ENCODE measurements around the gene SCFD2. TPM values are rescaled to one million over a fixed set of nuclear protein-coding genes. Genes with fewer than 3 reads are reported as not detected.
A peak's percentile ranks its signal among the peaks of the same experiment; 100 is the strongest.

SCFD2 gene
- total RNA-seq, 1 experiment from 2014 or later, result 19.2 TPM

DNA sequence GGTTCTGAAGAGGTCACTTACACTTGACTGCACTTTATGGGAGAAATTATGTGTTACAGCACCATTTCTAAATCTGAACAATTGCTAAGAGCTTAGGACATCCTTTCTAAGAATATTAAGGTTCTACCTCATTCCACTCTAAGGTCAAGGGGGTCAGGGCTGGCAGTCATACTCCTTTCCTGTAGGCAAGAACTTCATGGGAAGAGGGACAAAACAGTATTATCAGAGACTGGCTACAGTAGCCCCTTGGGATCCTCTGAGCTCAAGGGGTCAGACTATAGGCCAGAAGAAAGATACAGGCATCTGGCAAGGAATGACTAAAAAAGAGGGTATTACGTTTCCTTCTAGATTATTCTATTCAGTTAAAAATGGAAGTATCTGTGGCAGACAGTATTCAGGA, 388.6 kb downstream of the SCFD2 start:
- no peaks in the 10 kb centered on the region for H3K36me3 Mint-ChIP-seq (ENCODE audit: insufficient read depth, unreplicated experiment)
- CTCF ChIA-PET, result interaction anchor here (0.6 to 2.9 kb wide), 7 partner anchors 83 to 1257 kb away, joined by 3 to 16 read pairs (median 3); no protein-coding TSS in a partner anchor
- no peaks in the 10 kb centered on the region for H3K9me3 Mint-ChIP-seq (ENCODE audit: unreplicated experiment)
- H3K4me1 Mint-ChIP-seq (ENCODE audit: insufficient read depth, unreplicated experiment), result no peaks in the 10 kb centered on the region
- intact Hi-C loops (cut with micrococcal nuclease), result no loop called here
- no peak overlapping the region for H3K4me3 Mint-ChIP-seq (ENCODE audit: unreplicated experiment)
- BruUV-seq (replicated peaks), result no TSS peak
- POLR2A ChIA-PET, result no interaction called here
- no peak for DNase-seq (ENCODE audit: unreplicated experiment)
- no peak for TF ChIP-seq CTCF (IDR thresholded peaks at IDR 0.05; ENCODE audit: unreplicated experiment)
- H3K27me3 Mint-ChIP-seq (ENCODE audit: insufficient read depth, unreplicated experiment), result no peaks in the 10 kb centered on the region
- no peak overlapping the region for H3K27ac Mint-ChIP-seq (ENCODE audit: low read depth, unreplicated experiment)

- CTCF ChIA-PET, result interaction anchor here (0.6 to 2.9 kb wide), 8 partner anchors 39 to 1257 kb away, joined by 3 to 16 read pairs (median 3); no protein-coding TSS in a partner anchor
- no peak overlapping the region for H3K27ac Mint-ChIP-seq (ENCODE audit: low read depth, unreplicated experiment)
- POLR2A ChIA-PET, result no interaction called here
- H3K36me3 Mint-ChIP-seq (ENCODE audit: insufficient read depth, unreplicated experiment), result no peaks in the 10 kb centered on the region
- no peaks in the 10 kb centered on the region for H3K27me3 Mint-ChIP-seq (ENCODE audit: insufficient read depth, unreplicated experiment)
- no peak for DNase-seq (ENCODE audit: unreplicated experiment)
- TF ChIP-seq CTCF (IDR thresholded peaks at IDR 0.05; ENCODE audit: unreplicated experiment), result no peak
- H3K9me3 Mint-ChIP-seq (ENCODE audit: unreplicated experiment), result no peaks in the 10 kb centered on the region
- no TSS peak for BruUV-seq (replicated peaks)
- H3K4me1 Mint-ChIP-seq (ENCODE audit: insufficient read depth, unreplicated experiment), result no peaks in the 10 kb centered on the region
- intact Hi-C loops (cut with micrococcal nuclease), result no loop called here
- no peak overlapping the region for H3K4me3 Mint-ChIP-seq (ENCODE audit: unreplicated experiment)
These were observed 389.2 kb downstream of the SCFD2 start for GRCh38 chr4:52976523-52977230.

DNA sequence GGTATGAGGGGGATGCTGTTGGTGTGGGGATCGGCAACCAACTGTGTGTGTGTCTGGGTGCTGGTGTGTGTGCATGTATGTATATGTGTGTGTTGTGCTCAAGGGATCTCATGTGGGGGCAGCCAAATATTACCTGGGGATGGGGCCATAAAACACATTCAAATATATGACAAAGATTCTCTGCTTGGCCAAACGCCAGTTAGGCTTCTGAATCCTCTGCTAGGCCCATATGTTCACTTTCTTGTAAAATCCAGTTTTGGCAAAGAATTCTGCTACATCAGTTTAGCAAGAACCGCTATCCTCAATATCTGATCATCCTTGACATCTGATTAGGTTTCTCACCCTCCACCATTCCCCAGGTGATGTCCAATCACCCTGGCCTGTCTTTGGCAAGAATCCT, 397.2 kb downstream of the SCFD2 start:
- no peak for DNase-seq (ENCODE audit: unreplicated experiment)
- Mint-ChIP-seq H3K4me3 (ENCODE audit: unreplicated experiment) (no peak overlapping the region), H3K9me3 (ENCODE audit: unreplicated experiment) (no peaks in the 10 kb centered on the region), H3K27ac (ENCODE audit: low read depth, unreplicated experiment) (peak overlapping the region; percentile 3), H3K27me3 (ENCODE audit: insufficient read depth, unreplicated experiment) (no peaks in the 10 kb centered on the region), H3K36me3 (ENCODE audit: insufficient read depth, unreplicated experiment) (no peaks in the 10 kb centered on the region), H3K4me1 (ENCODE audit: insufficient read depth, unreplicated experiment) (peaks cover 13% of the 10 kb centered on the region)
- intact Hi-C loops (cut with micrococcal nuclease), result no loop called here
- BruUV-seq (replicated peaks), result no TSS peak
- ChIA-PET CTCF (interaction anchor here (1.0 kb wide), 1 partner anchor 13 kb away, joined by 4 read pairs; no protein-coding TSS in a partner anchor), POLR2A (interaction anchor here (1.4 kb wide), 1 partner anchor 130 kb away, joined by 3 read pairs; no protein-coding TSS in a partner anchor)
- no peak for TF ChIP-seq CTCF (IDR thresholded peaks at IDR 0.05; ENCODE audit: unreplicated experiment)

GRCh38 chr4:52968241-52968640, 397.6 kb downstream of the SCFD2 start:
- POLR2A ChIA-PET, result interaction anchor here (0.6 kb wide), 1 partner anchor 263 kb away, joined by 3 read pairs; no protein-coding TSS in a partner anchor
- H3K27ac Mint-ChIP-seq (ENCODE audit: low read depth, unreplicated experiment), result peak overlapping the region; percentile 3

More at GRCh38 chr4:52968241-52968640, 397.6 kb downstream of the SCFD2 start:
- H3K36me3 Mint-ChIP-seq (ENCODE audit: insufficient read depth, unreplicated experiment), result no peaks in the 10 kb centered on the region
- CTCF ChIA-PET, result no interaction called here
- intact Hi-C loops (cut with micrococcal nuclease), result no loop called here
- H3K4me1 Mint-ChIP-seq (ENCODE audit: insufficient read depth, unreplicated experiment), result peaks cover 13% of the 10 kb centered on the region
- BruUV-seq (replicated peaks), result no TSS peak
- TF ChIP-seq CTCF (IDR thresholded peaks at IDR 0.05; ENCODE audit: unreplicated experiment), result no peak
- H3K27me3 Mint-ChIP-seq (ENCODE audit: insufficient read depth, unreplicated experiment), result no peaks in the 10 kb centered on the region
- DNase-seq (ENCODE audit: unreplicated experiment), result peak; percentile 47
- no peaks in the 10 kb centered on the region for H3K9me3 Mint-ChIP-seq (ENCODE audit: unreplicated experiment)
- H3K4me3 Mint-ChIP-seq (ENCODE audit: unreplicated experiment), result no peak overlapping the region
